ENCODE data around the gene ASB18. TPM values are rescaled to one million over a fixed set of nuclear protein-coding genes. Genes with fewer than 3 reads are reported as not detected.

ASB18 gene
- polyA plus RNA-seq, 2 donors = not detected

DNA sequence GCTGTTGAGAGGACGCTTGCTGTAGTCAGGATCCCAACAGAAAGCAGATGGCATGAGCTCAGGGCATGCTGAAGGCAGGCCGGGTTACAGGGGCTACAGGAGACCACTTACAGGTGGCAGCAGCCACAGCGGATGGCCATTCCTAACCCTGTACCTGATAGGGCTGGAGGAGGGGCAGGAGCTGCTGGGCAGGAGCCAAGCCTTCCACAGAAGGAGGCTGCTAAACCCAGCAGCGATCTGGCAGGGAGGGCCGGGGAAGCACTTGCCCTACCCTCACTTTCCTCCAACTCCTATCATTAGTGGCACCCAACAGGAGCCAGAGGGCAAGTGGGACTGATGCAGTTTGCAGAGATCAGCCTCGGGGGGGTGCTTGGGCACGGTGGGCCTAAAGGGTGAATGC is 2.0 kb downstream of the ASB18 start:
- Histone ChIP-seq H3K4me1 (ENCODE audit: control insufficient read depth in 2 of 2, insufficient read depth in 2 of 2, low read length in 1 of 2) (peaks cover 0 to 2% of the 10 kb centered on the region in 2 donors), H3K27ac (ENCODE audit: low read depth in 2 of 2, low read length in 1 of 2) (no peak overlapping the region), H3K27me3 (ENCODE audit: control insufficient read depth in 1 of 2, insufficient read depth in 2 of 2, low read length in 2 of 2) (peaks cover 0 to 5% of the 10 kb centered on the region in 2 donors)

DNA sequence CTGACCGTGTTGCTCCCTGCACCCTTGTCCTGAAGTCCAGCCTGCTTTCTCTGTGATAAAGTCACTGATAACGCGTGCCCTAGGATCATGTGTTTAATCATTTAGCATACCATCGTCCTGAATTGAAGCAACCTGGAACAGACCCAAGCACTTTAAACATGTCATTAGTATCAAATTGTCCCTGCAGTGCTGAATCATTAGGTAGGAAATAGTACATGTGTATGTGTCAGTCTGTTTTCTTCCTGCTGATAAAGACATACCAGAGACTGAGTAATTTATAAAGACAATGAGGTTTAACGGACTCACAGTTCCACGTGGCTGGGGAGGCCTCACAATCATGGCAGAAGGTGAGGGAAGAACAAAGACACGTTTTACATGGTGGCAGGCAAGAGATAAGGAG is 2.8 kb downstream of the ASB18 start:
- Histone ChIP-seq H3K27ac (ENCODE audit: low read depth in 2 of 2, low read length in 1 of 2) (no peak overlapping the region), H3K4me3 (ENCODE audit: low read depth in 1 of 2, low read length in 2 of 2) (no peak overlapping the region), H3K4me1 (ENCODE audit: control insufficient read depth in 2 of 2, insufficient read depth in 2 of 2, low read length in 1 of 2) (peaks cover 0 to 2% of the 10 kb centered on the region in 2 donors), H3K27me3 (ENCODE audit: control insufficient read depth in 1 of 2, insufficient read depth in 2 of 2, low read length in 2 of 2) (peaks cover 0 to 5% of the 10 kb centered on the region in 2 donors), H3K9me3 (ENCODE audit: control insufficient read depth in 2 of 2, insufficient read depth in 1 of 2, low read depth in 1 of 2, low read length in 1 of 2) (peaks cover 0 to 2% of the 10 kb centered on the region in 2 donors), H3K36me3 (ENCODE audit: control insufficient read depth in 2 of 2, insufficient read depth in 2 of 2, low read length in 1 of 2) (no peaks in the 10 kb centered on the region)
- WGBS, 2 donors = 60 to 64% methylated on average over 7 of the region's 7 CpGs

More for the DNA sequence above, 2.0 kb downstream of the ASB18 start:
- no peaks in the 10 kb centered on the region for H3K36me3 ChIP-seq (ENCODE audit: control insufficient read depth in 2 of 2, insufficient read depth in 2 of 2, low read length in 1 of 2)
- WGBS, 2 donors = 86 to 88% methylated on average over 7 of the region's 7 CpGs
- H3K9me3 ChIP-seq (ENCODE audit: control insufficient read depth in 2 of 2, insufficient read depth in 1 of 2, low read depth in 1 of 2, low read length in 1 of 2) = peaks cover 0 to 2% of the 10 kb centered on the region in 2 donors
- no peak overlapping the region for H3K4me3 ChIP-seq (ENCODE audit: low read depth in 1 of 2, low read length in 2 of 2)

DNA sequence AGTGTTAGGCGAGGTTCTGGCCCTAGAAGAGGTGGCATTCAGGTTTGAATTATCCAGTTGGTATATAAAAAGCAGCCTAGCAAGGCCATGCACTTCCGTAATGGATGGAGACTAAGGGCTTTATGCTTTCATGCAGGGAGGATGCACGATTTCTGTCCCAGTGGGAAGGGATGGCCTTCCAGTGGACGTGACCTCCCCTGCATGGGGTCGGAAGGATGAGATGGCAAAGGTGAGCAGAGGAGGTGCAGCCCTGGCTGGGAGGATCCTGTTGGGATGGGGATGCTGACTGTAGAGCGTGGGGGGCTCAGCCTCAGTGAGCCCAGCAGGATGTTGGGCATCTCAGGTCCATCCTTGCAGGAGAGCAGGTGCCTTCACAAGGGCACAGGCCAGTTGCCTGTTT is 4.8 kb downstream of the ASB18 start:
- H3K36me3 ChIP-seq (ENCODE audit: control insufficient read depth in 2 of 2, insufficient read depth in 2 of 2, low read length in 1 of 2) = no peaks in the 10 kb centered on the region
- peaks cover 0 to 2% of the 10 kb centered on the region in 2 donors for H3K9me3 ChIP-seq (ENCODE audit: control insufficient read depth in 2 of 2, insufficient read depth in 1 of 2, low read depth in 1 of 2, low read length in 1 of 2)
- H3K4me3 ChIP-seq (ENCODE audit: low read depth in 1 of 2, low read length in 2 of 2) = no peak overlapping the region
- peaks cover 0 to 5% of the 10 kb centered on the region in 2 donors for H3K27me3 ChIP-seq (ENCODE audit: control insufficient read depth in 1 of 2, insufficient read depth in 2 of 2, low read length in 2 of 2)
- 78 to 79% methylated on average over 6 of the region's 6 CpGs for WGBS, 2 donors
- H3K4me1 ChIP-seq (ENCODE audit: control insufficient read depth in 2 of 2, insufficient read depth in 2 of 2, low read length in 1 of 2) = no peaks in the 10 kb centered on the region
- H3K27ac ChIP-seq (ENCODE audit: low read depth in 2 of 2, low read length in 1 of 2) = no peak overlapping the region

DNA sequence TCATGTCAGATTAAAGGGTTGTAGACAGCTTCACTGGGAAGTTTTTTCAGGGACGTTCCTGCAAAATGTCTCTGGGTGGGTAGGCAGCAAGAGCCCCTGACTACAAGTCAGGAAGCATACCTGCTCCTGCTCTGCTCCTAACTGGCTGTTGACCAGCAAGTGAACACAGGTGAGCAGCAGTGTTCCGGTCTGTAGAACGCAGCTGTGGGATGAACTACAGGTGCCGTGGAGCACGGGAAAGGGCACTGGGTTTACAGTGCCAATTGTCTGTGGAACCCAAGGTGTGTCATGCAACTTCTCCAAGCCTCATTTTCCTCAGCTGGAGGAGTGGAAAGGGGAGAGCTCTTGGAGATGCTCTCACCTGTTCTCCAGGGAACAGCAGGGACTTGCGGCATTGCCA is 6.6 kb downstream of the ASB18 start:
- H3K36me3 ChIP-seq (ENCODE audit: control insufficient read depth in 2 of 2, insufficient read depth in 2 of 2, low read length in 1 of 2) = no peaks in the 10 kb centered on the region
- H3K27ac ChIP-seq (ENCODE audit: low read depth in 2 of 2, low read length in 1 of 2) = no peak overlapping the region
- peaks cover 0 to 2% of the 10 kb centered on the region in 2 donors for H3K9me3 ChIP-seq (ENCODE audit: control insufficient read depth in 2 of 2, insufficient read depth in 1 of 2, low read depth in 1 of 2, low read length in 1 of 2)
- H3K4me1 ChIP-seq (ENCODE audit: control insufficient read depth in 2 of 2, insufficient read depth in 2 of 2, low read length in 1 of 2) = no peaks in the 10 kb centered on the region
- no peak overlapping the region for H3K4me3 ChIP-seq (ENCODE audit: low read depth in 1 of 2, low read length in 2 of 2)
- WGBS, 2 donors = 78 to 82% methylated on average over 6 of the region's 6 CpGs
- H3K27me3 ChIP-seq (ENCODE audit: control insufficient read depth in 1 of 2, insufficient read depth in 2 of 2, low read length in 2 of 2) = peaks cover 0 to 5% of the 10 kb centered on the region in 2 donors

DNA sequence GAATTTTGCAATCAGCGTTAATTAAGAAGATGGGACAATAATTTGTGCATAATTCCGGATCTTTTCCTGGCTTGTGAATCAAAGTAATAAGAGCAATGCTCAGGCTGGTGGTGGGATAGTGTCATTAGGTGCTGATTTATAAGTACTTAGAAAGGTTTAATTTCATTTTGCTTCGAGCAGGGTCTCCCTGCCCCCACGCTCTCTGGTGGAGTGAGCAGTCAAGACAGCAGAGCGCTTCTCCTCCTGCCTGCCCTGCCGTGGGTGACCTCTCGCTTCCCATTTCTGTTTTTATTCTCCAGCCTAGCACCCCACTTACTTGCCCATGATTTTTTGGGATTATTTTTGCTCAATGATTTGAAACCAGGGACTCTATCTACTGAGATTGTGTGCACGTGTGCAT is 7.1 kb downstream of the ASB18 start:
- H3K36me3 ChIP-seq (ENCODE audit: control insufficient read depth in 2 of 2, insufficient read depth in 2 of 2, low read length in 1 of 2) = no peaks in the 10 kb centered on the region
- peaks cover 0 to 5% of the 10 kb centered on the region in 2 donors for H3K27me3 ChIP-seq (ENCODE audit: control insufficient read depth in 1 of 2, insufficient read depth in 2 of 2, low read length in 2 of 2)

DNA sequence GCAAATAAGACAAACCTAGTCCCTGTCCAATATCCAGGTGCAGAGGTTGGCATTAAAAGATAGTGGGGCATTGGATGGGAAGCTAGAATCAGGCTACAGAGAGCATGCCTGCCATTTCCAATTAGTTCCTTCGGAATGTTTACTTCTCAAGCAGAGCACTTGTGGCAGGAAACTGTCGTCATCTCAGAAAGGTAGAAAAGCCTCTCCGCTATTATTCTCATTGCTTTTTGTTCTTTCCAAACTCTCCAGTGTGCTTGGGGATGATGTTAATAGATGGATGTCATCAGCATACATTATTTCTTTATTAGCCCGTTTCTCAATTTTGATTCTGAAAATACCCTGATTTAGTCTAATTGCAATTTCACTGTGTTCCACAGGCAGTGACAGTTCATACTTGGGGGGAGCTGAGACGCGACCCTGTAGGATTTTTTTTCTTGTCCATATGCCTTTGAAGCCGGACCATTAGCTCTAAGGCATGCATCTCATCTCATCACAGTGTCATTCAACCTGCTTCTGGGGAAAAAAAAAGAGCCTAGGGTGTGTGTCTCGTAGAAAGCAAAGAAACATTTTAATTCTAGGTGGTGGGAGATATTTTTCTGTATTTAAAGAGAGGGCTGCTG is 7.7 kb downstream of the ASB18 start:
- H3K9me3 ChIP-seq (ENCODE audit: control insufficient read depth in 2 of 2, insufficient read depth in 1 of 2, low read depth in 1 of 2, low read length in 1 of 2) = no peaks in the 10 kb centered on the region
- H3K4me1 ChIP-seq (ENCODE audit: control insufficient read depth in 2 of 2, insufficient read depth in 2 of 2, low read length in 1 of 2) = no peaks in the 10 kb centered on the region
- no peaks in the 10 kb centered on the region for H3K36me3 ChIP-seq (ENCODE audit: control insufficient read depth in 2 of 2, insufficient read depth in 2 of 2, low read length in 1 of 2)
- H3K4me3 ChIP-seq (ENCODE audit: low read depth in 1 of 2, low read length in 2 of 2) = no peak overlapping the region
- WGBS, 2 donors = 50% methylated on average over 8 of the region's 8 CpGs
- H3K27me3 ChIP-seq (ENCODE audit: control insufficient read depth in 1 of 2, insufficient read depth in 2 of 2, low read length in 2 of 2) = peaks cover 0 to 5% of the 10 kb centered on the region in 2 donors
- no peak overlapping the region for H3K27ac ChIP-seq (ENCODE audit: low read depth in 2 of 2, low read length in 1 of 2)

More for the DNA sequence above, 7.1 kb downstream of the ASB18 start:
- H3K9me3 ChIP-seq (ENCODE audit: control insufficient read depth in 2 of 2, insufficient read depth in 1 of 2, low read depth in 1 of 2, low read length in 1 of 2) = peaks cover 0 to under 1% of the 10 kb centered on the region in 2 donors
- WGBS, 2 donors = 70 to 73% methylated on average over 8 of the region's 8 CpGs
- no peak overlapping the region for H3K27ac ChIP-seq (ENCODE audit: low read depth in 2 of 2, low read length in 1 of 2)
- H3K4me1 ChIP-seq (ENCODE audit: control insufficient read depth in 2 of 2, insufficient read depth in 2 of 2, low read length in 1 of 2) = no peaks in the 10 kb centered on the region
- H3K4me3 ChIP-seq (ENCODE audit: low read depth in 1 of 2, low read length in 2 of 2) = no peak overlapping the region

DNA sequence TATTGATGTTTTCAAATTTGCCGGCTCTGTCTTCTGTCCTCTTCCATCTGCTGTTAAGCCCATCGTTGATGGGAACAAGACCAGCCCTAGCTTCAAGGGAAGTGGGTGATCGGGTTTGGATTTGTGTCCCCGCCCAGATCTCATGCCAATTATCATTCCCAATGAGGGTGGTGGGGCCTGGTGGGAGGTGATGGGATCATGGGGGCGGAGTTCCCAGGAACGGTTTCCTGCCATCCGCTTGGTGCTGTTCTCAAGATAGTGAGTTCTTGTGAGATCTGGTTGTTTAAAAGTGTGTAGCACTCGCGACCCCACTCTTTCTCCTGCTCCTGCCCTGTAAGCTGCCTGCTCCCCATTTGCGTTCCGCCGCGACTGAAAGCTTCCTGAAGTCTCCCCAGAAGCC is 9.5 kb downstream of the ASB18 start:
- Histone ChIP-seq H3K4me3 (ENCODE audit: low read depth in 1 of 2, low read length in 2 of 2) (no peak overlapping the region), H3K36me3 (ENCODE audit: control insufficient read depth in 2 of 2, insufficient read depth in 2 of 2, low read length in 1 of 2) (no peaks in the 10 kb centered on the region), H3K27ac (ENCODE audit: low read depth in 2 of 2, low read length in 1 of 2) (no peak overlapping the region), H3K9me3 (ENCODE audit: control insufficient read depth in 2 of 2, insufficient read depth in 1 of 2, low read depth in 1 of 2, low read length in 1 of 2) (no peaks in the 10 kb centered on the region), H3K4me1 (ENCODE audit: control insufficient read depth in 2 of 2, insufficient read depth in 2 of 2, low read length in 1 of 2) (no peaks in the 10 kb centered on the region), H3K27me3 (ENCODE audit: control insufficient read depth in 1 of 2, insufficient read depth in 2 of 2, low read length in 2 of 2) (peaks cover 0 to 5% of the 10 kb centered on the region in 2 donors)
- 77 to 82% methylated on average over 13 of the region's 13 CpGs for WGBS, 2 donors

DNA sequence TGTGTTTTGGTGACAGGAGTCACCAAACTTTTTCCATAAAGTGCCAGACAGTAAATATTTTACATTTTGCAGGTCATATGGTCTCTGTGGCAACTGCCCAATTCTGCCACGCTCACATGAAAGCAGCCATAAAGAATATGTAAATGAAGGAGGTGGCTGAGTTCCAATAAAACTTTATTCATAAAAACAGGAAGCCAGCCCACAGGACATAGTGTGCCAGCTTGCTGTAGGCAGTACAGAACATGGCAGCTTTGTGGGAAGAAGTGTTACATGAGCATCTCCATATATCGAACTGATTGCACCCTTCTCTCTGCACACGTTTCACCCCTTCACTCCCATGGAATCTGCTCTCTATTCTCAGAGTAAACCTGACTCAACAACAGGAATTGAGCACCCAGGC is 10.2 kb downstream of the ASB18 start:
- no peaks in the 10 kb centered on the region for H3K9me3 ChIP-seq (ENCODE audit: control insufficient read depth in 2 of 2, insufficient read depth in 1 of 2, low read depth in 1 of 2, low read length in 1 of 2)
- no peaks in the 10 kb centered on the region for H3K36me3 ChIP-seq (ENCODE audit: control insufficient read depth in 2 of 2, insufficient read depth in 2 of 2, low read length in 1 of 2)
- no peak overlapping the region for H3K27ac ChIP-seq (ENCODE audit: low read depth in 2 of 2, low read length in 1 of 2)
- WGBS, 2 donors = 71 to 73% methylated on average over 3 of the region's 3 CpGs
- H3K4me1 ChIP-seq (ENCODE audit: control insufficient read depth in 2 of 2, insufficient read depth in 2 of 2, low read length in 1 of 2) = no peaks in the 10 kb centered on the region
- no peak overlapping the region for H3K4me3 ChIP-seq (ENCODE audit: low read depth in 1 of 2, low read length in 2 of 2)
- H3K27me3 ChIP-seq (ENCODE audit: control insufficient read depth in 1 of 2, insufficient read depth in 2 of 2, low read length in 2 of 2) = peaks cover 0 to 5% of the 10 kb centered on the region in 2 donors

DNA sequence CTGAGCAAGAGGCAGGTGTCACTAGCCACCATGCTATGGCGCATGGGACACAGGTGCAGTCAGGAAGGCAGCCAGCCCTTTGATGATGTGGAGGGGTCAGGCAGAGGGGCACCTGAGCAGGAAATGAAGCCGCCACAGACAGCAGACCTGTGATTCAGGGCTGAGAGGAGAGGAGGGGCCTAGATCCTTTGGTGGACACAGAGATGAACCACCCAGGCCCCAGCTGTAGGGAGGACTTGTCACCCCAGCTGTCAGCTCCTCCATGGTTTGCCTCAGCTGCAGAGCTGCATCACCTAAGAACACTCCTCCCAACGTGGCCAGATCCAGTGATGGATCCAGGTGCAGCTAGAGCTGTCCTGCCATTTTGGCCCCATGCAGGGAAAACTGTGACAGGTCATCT is 11.6 kb downstream of the ASB18 start:
- 70 to 77% methylated on average over 3 of the region's 3 CpGs for WGBS, 2 donors
- Histone ChIP-seq H3K36me3 (ENCODE audit: control insufficient read depth in 2 of 2, insufficient read depth in 2 of 2, low read length in 1 of 2) (no peaks in the 10 kb centered on the region), H3K9me3 (ENCODE audit: control insufficient read depth in 2 of 2, insufficient read depth in 1 of 2, low read depth in 1 of 2, low read length in 1 of 2) (no peaks in the 10 kb centered on the region), H3K4me1 (ENCODE audit: control insufficient read depth in 2 of 2, insufficient read depth in 2 of 2, low read length in 1 of 2) (no peaks in the 10 kb centered on the region), H3K27ac (ENCODE audit: low read depth in 2 of 2, low read length in 1 of 2) (no peak overlapping the region), H3K27me3 (ENCODE audit: control insufficient read depth in 1 of 2, insufficient read depth in 2 of 2, low read length in 2 of 2) (no peaks in the 10 kb centered on the region), H3K4me3 (ENCODE audit: low read depth in 1 of 2, low read length in 2 of 2) (no peak overlapping the region)

DNA sequence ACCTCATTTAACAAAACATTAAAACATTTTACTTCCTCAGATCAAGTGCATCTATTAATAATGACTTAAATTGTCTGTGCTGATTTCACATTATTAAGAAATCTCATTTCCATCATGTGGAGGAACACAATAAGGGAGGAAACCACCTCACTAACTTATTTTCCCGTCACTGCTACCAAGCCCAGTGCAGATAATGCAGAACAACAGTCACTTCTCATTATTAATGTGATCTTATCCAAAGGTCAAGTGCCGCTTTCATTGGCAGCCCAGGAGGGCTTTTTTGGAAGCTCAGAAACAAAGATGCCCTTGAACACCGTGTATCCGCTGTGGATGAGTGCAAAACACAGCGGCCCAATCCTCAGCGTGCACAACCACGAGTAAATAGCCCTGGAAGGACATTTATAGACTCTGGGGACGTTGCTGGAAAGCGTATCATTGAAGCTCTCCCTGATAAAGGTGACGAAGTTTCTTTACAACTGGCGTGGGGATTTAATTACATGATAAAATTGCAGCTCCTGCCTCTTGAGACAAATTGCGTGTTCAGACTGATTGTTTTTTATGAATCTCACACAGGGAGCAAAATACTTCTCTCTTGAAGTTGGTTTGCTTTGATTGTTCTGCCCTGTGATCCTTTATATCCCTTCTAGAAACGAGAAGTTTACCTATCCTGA is 13.2 kb downstream of the ASB18 start:
- WGBS, 2 donors = 40 to 53% methylated on average over 13 of the region's 13 CpGs
- no peak overlapping the region for H3K27ac ChIP-seq (ENCODE audit: low read depth in 2 of 2, low read length in 1 of 2)
- no peak overlapping the region for H3K4me3 ChIP-seq (ENCODE audit: low read depth in 1 of 2, low read length in 2 of 2)
- no peaks in the 10 kb centered on the region for H3K36me3 ChIP-seq (ENCODE audit: control insufficient read depth in 2 of 2, insufficient read depth in 2 of 2, low read length in 1 of 2)
- H3K27me3 ChIP-seq (ENCODE audit: control insufficient read depth in 1 of 2, insufficient read depth in 2 of 2, low read length in 2 of 2) = no peaks in the 10 kb centered on the region
- no peaks in the 10 kb centered on the region for H3K9me3 ChIP-seq (ENCODE audit: control insufficient read depth in 2 of 2, insufficient read depth in 1 of 2, low read depth in 1 of 2, low read length in 1 of 2)
- no peaks in the 10 kb centered on the region for H3K4me1 ChIP-seq (ENCODE audit: control insufficient read depth in 2 of 2, insufficient read depth in 2 of 2, low read length in 1 of 2)

All from esophagus (tissue), 2 donors.